ENCODE measurements around the gene GOLGA1.

- no peak for TF ChIP-seq CTCF (IDR thresholded peaks at IDR 0.05; ENCODE audit: low read depth, low read length)
- no peak for TF ChIP-seq EZH2phosphoT487 (IDR thresholded peaks at IDR 0.05; ENCODE audit: low read depth)
These were observed 51.9 kb downstream of the GOLGA1 start for GRCh38 chr9:124889006-124889405.
